AG09319 (cell line): ENCODE data around the gene OR2A12.

ENCODE experiments used
- DNase-seq: peaks from one replicate; pipeline ENCODE4 v3.0.0-alpha.2; 2010; ENCODE audit warnings: low read depth; ENCODE audit errors: extremely low read depth
- CTCF ChIP-seq: IDR thresholded peaks from 2 replicates; pipeline ENCODE4 v1.5.1; 2011; ENCODE audit warnings: low read depth, mild to moderate bottlenecking, inconsistent platforms, low read length, moderate library complexity

OR2A12 gene

DNA sequence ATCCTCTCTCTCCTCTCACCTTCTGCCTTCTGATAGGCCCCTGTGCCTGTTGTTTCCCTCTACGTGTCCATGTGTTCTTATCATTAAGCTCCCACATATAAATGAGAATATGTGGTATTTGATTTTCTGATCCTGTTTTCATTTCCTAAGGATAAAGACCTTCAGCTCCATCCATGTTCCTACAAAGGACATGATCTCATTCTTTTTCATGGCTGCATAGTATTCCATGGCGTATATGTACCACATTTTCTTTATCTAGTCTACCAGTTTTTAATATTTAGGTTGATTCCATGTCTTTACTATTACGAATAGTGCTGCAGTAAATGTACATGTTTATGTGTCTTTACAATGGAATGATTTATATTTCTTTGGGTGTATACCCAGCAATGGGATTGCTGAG is 4.6 kb downstream of the OR2A12 start:
- TF ChIP-seq CTCF = no peak
- no peak for DNase-seq

GRCh38 chr7:144098776-144099175 is 12.7 kb downstream of the OR2A12 start:
- TF ChIP-seq CTCF = no peak
- no peak for DNase-seq

GRCh38 chr7:144100607-144101006 is 14.5 kb downstream of the OR2A12 start:
- no peak for TF ChIP-seq CTCF
- DNase-seq = no peak

- no peak for DNase-seq
- no peak for TF ChIP-seq CTCF
Observed at GRCh38 chr7:144102041-144102440, 16.0 kb downstream of the OR2A12 start.

DNA sequence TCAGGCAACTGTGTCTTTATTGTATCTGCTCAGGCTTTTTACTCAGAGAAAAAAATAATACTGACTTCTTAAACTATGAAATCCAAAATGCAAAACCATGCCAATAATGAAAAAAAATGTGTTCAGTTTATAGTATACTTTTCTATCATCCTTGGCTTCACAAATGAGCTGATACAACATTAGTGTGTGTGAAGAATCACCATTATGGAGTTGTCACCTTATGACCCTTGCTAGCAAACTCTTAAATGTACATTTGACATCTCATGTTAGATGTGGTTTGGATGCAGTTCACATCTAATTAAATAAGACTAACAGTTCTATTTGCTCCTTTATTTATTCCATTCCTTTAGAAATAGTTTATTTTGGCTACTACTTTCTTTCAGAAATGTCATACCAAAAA is 19.1 kb downstream of the OR2A12 start:
- no peak for DNase-seq
- TF ChIP-seq CTCF = no peak

GRCh38 chr7:144109283-144109682 is 23.2 kb downstream of the OR2A12 start, which contains the start of gene OR2A2:
TSS of gene OR2A2 (plus strand) at chr7:144109583. CDS start at chr7:144109583, 0 bp downstream.
- no peak for DNase-seq
- no peak for TF ChIP-seq CTCF

DNA sequence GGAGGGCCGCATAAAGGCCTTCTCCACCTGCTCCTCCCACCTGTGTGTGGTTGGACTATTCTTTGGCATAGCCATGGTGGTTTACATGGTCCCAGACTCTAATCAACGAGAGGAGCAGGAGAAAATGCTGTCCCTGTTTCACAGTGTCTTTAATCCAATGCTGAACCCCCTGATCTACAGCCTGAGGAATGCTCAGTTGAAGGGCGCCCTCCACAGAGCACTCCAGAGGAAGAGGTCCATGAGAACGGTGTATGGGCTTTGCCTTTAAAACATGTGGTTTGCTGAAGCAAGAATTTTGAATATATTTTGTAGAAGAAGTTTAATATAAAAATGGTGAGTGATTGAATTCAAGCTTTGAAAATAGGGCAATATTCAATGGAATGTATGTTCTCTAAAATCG is 24.2 kb downstream of the OR2A12 start:
- no peak for DNase-seq
- TF ChIP-seq CTCF = no peak
